Colonic mucosa (tissue), 4 donors: Measurements from ENCODE around the gene CCT6A. TPM values are rescaled to one million over a fixed set of nuclear protein-coding genes. Genes with fewer than 3 reads are reported as not detected.
A peak's percentile ranks its signal among the peaks of the same experiment; 100 is the strongest.
"Not testable (repeated sequence)": the region's sequence is repeated elsewhere in the genome, so short reads cannot be mapped to it uniquely, and the experiment has no call there.

Experiments used
- DNase-seq: peaks from one replicate; pipeline ENCODE4 v3.0.0-alpha.2; 2020
- H3K27ac ChIP-seq: fragments of 200-600 bp; one replicate; pipeline ENCODE4 v1.8.0; 2021
- H3K27me3 ChIP-seq: fragments of 200-600 bp; one replicate; pipeline ENCODE4 v1.8.0; 2021
- H3K36me3 ChIP-seq: fragments of 200-600 bp; one replicate; pipeline ENCODE4 v1.8.0; 2021
- H3K4me1 ChIP-seq: fragments of 200-600 bp; one replicate; pipeline ENCODE4 v1.8.0; 2021; ENCODE audit warnings: mild to moderate bottlenecking
- H3K4me3 ChIP-seq: fragments of 200-600 bp; one replicate; pipeline ENCODE4 v1.8.0; 2021
- H3K9ac ChIP-seq, 2 donors: one replicate each; pipeline ENCODE4 v1.7.0; 2013; ENCODE audit warnings: control low read depth in 2 of 2, low read depth in 2 of 2, low read length in 2 of 2
- H3K9me3 ChIP-seq: fragments of 200-600 bp; one replicate; pipeline ENCODE4 v1.8.0; 2021
- CTCF ChIP-seq: fragments of 200-600 bp; IDR thresholded peaks from one replicate; pipeline ENCODE4 v1.8.0; 2022; ENCODE audit warnings: antibody characterized with exemption, mild to moderate bottlenecking
- intact Hi-C: fragments of 100-400 bp; cut with DNase I; formaldehyde crosslinking; loops from one replicate; pipeline ENCODE4 v1.14.1; 2022
- total RNA-seq, 2 donors: library from RNA; stranded (reverse); fragmentation: NEBNext Ultra II Directional in 1 of 2; extraction: Animal tissue kit (Norgen Biotek cat#: 25700) in 1 of 2; gene quantifications; one replicate each; pipeline ENCODE4 v1.2.1, GENCODE V29; 2021
- donor health status: healthy.
- donor health status: DM: no; HTN: no; CAD: no.
- donor health status: DM: no; HTN: no; CAD: no.

Gene CCT6A
- 100 to 1,000 TPM in 1 of 2 donors, 10 to 100 TPM in 1; 77.8 to 146 TPM for total RNA-seq

GRCh38 chr7:56051339-56052191 lies at the start of gene CCT6A, which contains the start of gene PSPH:
Gene CCT6A (plus strand): TSS chr7:56051765. CDS start chr7:56051849, 84 bp downstream.
Gene PSPH (minus strand): TSS chr7:56051444. CDS start chr7:56021212, 30,232 bp downstream.
- H3K27ac ChIP-seq: peak within 1 kb of the TSS; percentile 86
- intact Hi-C loops: no loop called here
- DNase-seq: peak; percentile 98
- peaks cover 9% of the 10 kb centered on the region for H3K4me1 ChIP-seq
- H3K4me3 ChIP-seq: peak within 1 kb of the TSS; percentile 71
- no peaks in the 10 kb centered on the region for H3K36me3 ChIP-seq
- no peaks in the 10 kb centered on the region for H3K9me3 ChIP-seq
- H3K27me3 ChIP-seq: no peaks in the 10 kb centered on the region
- TF ChIP-seq CTCF: no peak
- H3K9ac ChIP-seq: peak within 1 kb of the TSS; percentile 96 to 98

- no peaks in the 10 kb centered on the region for H3K4me1 ChIP-seq
- H3K9ac ChIP-seq: no peak overlapping the region
- no peaks in the 10 kb centered on the region for H3K36me3 ChIP-seq
- DNase-seq: no peak
- H3K27me3 ChIP-seq: no peaks in the 10 kb centered on the region
- TF ChIP-seq CTCF: no peak
- no peaks in the 10 kb centered on the region for H3K9me3 ChIP-seq
- no peak overlapping the region for H3K27ac ChIP-seq
- H3K4me3 ChIP-seq: no peak overlapping the region
- intact Hi-C loops: loop anchor here (2.0 kb wide), 1 partner anchor 71 kb away; no protein-coding TSS in a partner anchor
These were observed 47.8 kb upstream of the CCT6A start for GRCh38 chr7:56003749-56004148.

GRCh38 chr7:56007167-56007652 lies 44.4 kb upstream of the CCT6A start:
- TF ChIP-seq CTCF: no peak
- no peaks in the 10 kb centered on the region for H3K27me3 ChIP-seq
- intact Hi-C loops: no loop called here
- no peaks in the 10 kb centered on the region for H3K4me1 ChIP-seq
- no peak overlapping the region for H3K4me3 ChIP-seq
- H3K9ac ChIP-seq: no peak overlapping the region
- no peaks in the 10 kb centered on the region for H3K9me3 ChIP-seq
- H3K36me3 ChIP-seq: no peaks in the 10 kb centered on the region
- no peak for DNase-seq
- H3K27ac ChIP-seq: no peak overlapping the region

DNA sequence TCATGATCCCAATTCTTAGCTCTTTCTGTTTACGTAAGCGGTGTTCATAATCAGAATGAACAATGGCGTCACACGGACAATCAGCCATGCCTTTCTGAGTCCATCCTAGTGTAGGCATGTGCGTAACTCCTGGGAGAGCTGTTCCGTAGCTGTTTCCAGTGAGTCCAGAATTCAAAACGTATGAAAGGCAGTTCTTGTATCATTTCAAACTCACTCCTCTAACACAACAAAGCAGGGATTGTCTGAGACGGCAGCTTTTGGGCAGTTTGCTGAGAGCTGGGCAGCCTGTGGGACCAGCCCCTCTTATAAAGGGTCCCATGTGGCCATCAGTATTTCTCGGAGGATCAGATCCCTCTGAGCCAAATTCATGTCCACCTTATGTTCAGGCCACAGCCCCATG lies 43.7 kb upstream of the CCT6A start:
- no peaks in the 10 kb centered on the region for H3K27me3 ChIP-seq
- H3K9ac ChIP-seq: no peak overlapping the region
- H3K4me3 ChIP-seq: no peak overlapping the region
- H3K36me3 ChIP-seq: no peaks in the 10 kb centered on the region
- TF ChIP-seq CTCF: no peak
- H3K27ac ChIP-seq: no peak overlapping the region
- H3K9me3 ChIP-seq: no peaks in the 10 kb centered on the region
- intact Hi-C loops: no loop called here
- DNase-seq: no peak
- no peaks in the 10 kb centered on the region for H3K4me1 ChIP-seq

GRCh38 chr7:56009695-56010094 lies 41.9 kb upstream of the CCT6A start:
- Histone ChIP-seq H3K9ac (no peak overlapping the region), H3K9me3 (no peaks in the 10 kb centered on the region), H3K27me3 (no peaks in the 10 kb centered on the region), H3K4me3 (no peak overlapping the region), H3K4me1 (no peaks in the 10 kb centered on the region), H3K27ac (no peak overlapping the region), H3K36me3 (no peaks in the 10 kb centered on the region)
- DNase-seq: peak; percentile 35
- TF ChIP-seq CTCF: no peak
- intact Hi-C loops: no loop called here

- H3K9me3 ChIP-seq, H3K27me3 ChIP-seq, H3K4me1 ChIP-seq, H3K27ac ChIP-seq, H3K4me3 ChIP-seq, DNase-seq, H3K9ac ChIP-seq, intact Hi-C loops, H3K36me3 ChIP-seq: not testable (repeated sequence)
These were observed 34.5 kb upstream of the CCT6A start for GRCh38 chr7:56017015-56017414.
